ENCODE results near the gene UBA7. TPM values are rescaled to one million over a fixed set of nuclear protein-coding genes. Genes with fewer than 3 reads are reported as not detected.
"Not testable (repeated sequence)": the region's sequence is repeated elsewhere in the genome, so short reads cannot be mapped to it uniquely, and the experiment has no call there.

UBA7 gene
- total RNA-seq, 1 experiment from 2014 or later: 3.8 TPM

GRCh38 chr3:49785565-49786356 lies 28.0 kb downstream of the UBA7 start:
- ChIA-PET CTCF (interaction anchor here (0.6 to 3.2 kb wide), 4 partner anchors 16 to 84 kb away, joined by 3 to 15 read pairs (median 3); no protein-coding TSS in a partner anchor), POLR2A (interaction anchor here (0.5 to 3.5 kb wide), 19 partner anchors 11 to 304 kb away, joined by 3 to 33 read pairs (median 5); partner anchors contain the start of genes AMIGO3, CDHR4, GMPPB and INKA1)
- TF ChIP-seq CTCF (IDR thresholded peaks at IDR 0.05; ENCODE audit: unreplicated experiment): no peak
- H3K36me3 Mint-ChIP-seq (ENCODE audit: insufficient read depth, unreplicated experiment): peaks cover 19% of the 10 kb centered on the region
- no TSS peak for BruUV-seq (replicated peaks)
- intact Hi-C loops (cut with micrococcal nuclease): loop anchor here (2.0 kb wide), 1 partner anchor 17 kb away; the partner anchor contains the start of gene INKA1
- H3K27me3 Mint-ChIP-seq (ENCODE audit: insufficient read depth, unreplicated experiment): no peaks in the 10 kb centered on the region
- H3K27ac Mint-ChIP-seq (ENCODE audit: low read depth, unreplicated experiment): peak overlapping the region; percentile 70
- H3K4me3 Mint-ChIP-seq (ENCODE audit: unreplicated experiment): peak overlapping the region; percentile 84
- DNase-seq (ENCODE audit: unreplicated experiment): peak; percentile 34
- H3K4me1 Mint-ChIP-seq (ENCODE audit: insufficient read depth, unreplicated experiment): no peaks in the 10 kb centered on the region
- no peaks in the 10 kb centered on the region for H3K9me3 Mint-ChIP-seq (ENCODE audit: unreplicated experiment)

- BruUV-seq (replicated peaks); DNase-seq (ENCODE audit: unreplicated experiment); H3K27ac Mint-ChIP-seq (ENCODE audit: low read depth, unreplicated experiment); H3K27me3 Mint-ChIP-seq (ENCODE audit: insufficient read depth, unreplicated experiment); H3K9me3 Mint-ChIP-seq (ENCODE audit: unreplicated experiment); H3K4me1 Mint-ChIP-seq (ENCODE audit: insufficient read depth, unreplicated experiment); intact Hi-C loops (cut with micrococcal nuclease); H3K4me3 Mint-ChIP-seq (ENCODE audit: unreplicated experiment): not testable (repeated sequence)
- CTCF ChIA-PET: interaction anchor here (0.6 to 3.0 kb wide), 3 partner anchors 57 to 80 kb away, joined by 3 to 8 read pairs (median 4); no protein-coding TSS in a partner anchor
- POLR2A ChIA-PET: interaction anchor here (1.0 kb wide), 1 partner anchor 23 kb away, joined by 3 read pairs; no protein-coding TSS in a partner anchor
- H3K36me3 Mint-ChIP-seq (ENCODE audit: insufficient read depth, unreplicated experiment): peaks cover 42% of the 10 kb centered on the region
These were observed 31.5 kb downstream of the UBA7 start for GRCh38 chr3:49782277-49782676.

- H3K27me3 Mint-ChIP-seq (ENCODE audit: insufficient read depth, unreplicated experiment): no peaks in the 10 kb centered on the region
- POLR2A ChIA-PET: interaction anchor here (0.6 to 1.4 kb wide), 3 partner anchors 18 to 25 kb away, joined by 3 read pairs; no protein-coding TSS in a partner anchor
- peaks cover 8% of the 10 kb centered on the region for H3K4me1 Mint-ChIP-seq (ENCODE audit: insufficient read depth, unreplicated experiment)
- intact Hi-C loops (cut with micrococcal nuclease): no loop called here
- CTCF ChIA-PET: interaction anchor here (0.6 to 3.0 kb wide), 2 partner anchors 58 to 78 kb away, joined by 3 to 8 read pairs; no protein-coding TSS in a partner anchor
- DNase-seq (ENCODE audit: unreplicated experiment): no peak
- no peak overlapping the region for H3K27ac Mint-ChIP-seq (ENCODE audit: low read depth, unreplicated experiment)
- no peaks in the 10 kb centered on the region for H3K9me3 Mint-ChIP-seq (ENCODE audit: unreplicated experiment)
- BruUV-seq (replicated peaks): no TSS peak
- no peak overlapping the region for H3K4me3 Mint-ChIP-seq (ENCODE audit: unreplicated experiment)
- no peak for TF ChIP-seq CTCF (IDR thresholded peaks at IDR 0.05; ENCODE audit: unreplicated experiment)
- peaks cover 42% of the 10 kb centered on the region for H3K36me3 Mint-ChIP-seq (ENCODE audit: insufficient read depth, unreplicated experiment)
These were observed 32.1 kb downstream of the UBA7 start for GRCh38 chr3:49781415-49782199.

GRCh38 chr3:49780975-49781365 lies 32.8 kb downstream of the UBA7 start:
- CTCF ChIA-PET; H3K27me3 Mint-ChIP-seq (ENCODE audit: insufficient read depth, unreplicated experiment): not testable (repeated sequence)
- POLR2A ChIA-PET: interaction anchor here (1.4 kb wide), 1 partner anchor 24 kb away, joined by 3 read pairs; no protein-coding TSS in a partner anchor

More at GRCh38 chr3:49780975-49781365, 32.8 kb downstream of the UBA7 start:
- BruUV-seq (replicated peaks); DNase-seq (ENCODE audit: unreplicated experiment); H3K4me3 Mint-ChIP-seq (ENCODE audit: unreplicated experiment); H3K27ac Mint-ChIP-seq (ENCODE audit: low read depth, unreplicated experiment); H3K9me3 Mint-ChIP-seq (ENCODE audit: unreplicated experiment); H3K4me1 Mint-ChIP-seq (ENCODE audit: insufficient read depth, unreplicated experiment); intact Hi-C loops (cut with micrococcal nuclease): not testable (repeated sequence)
- H3K36me3 Mint-ChIP-seq (ENCODE audit: insufficient read depth, unreplicated experiment): peaks cover 42% of the 10 kb centered on the region
